ENCODE measurements around the gene ANK3. TPM values are rescaled to one million over a fixed set of nuclear protein-coding genes. Genes with fewer than 3 reads are reported as not detected.

Gene ANK3
- total RNA-seq, 1 experiment from 2014 or later: 69.6 TPM

GRCh38 chr10:60396766-60397165 is 7.1 kb upstream of the ANK3 start (continued):
- TF ChIP-seq CREB1 (CRISPR knock-in tag; IDR thresholded peaks at IDR 0.05) (no peak), NR1H2 (CRISPR knock-in tag; IDR thresholded peaks at IDR 0.05) (no peak), CREM (CRISPR knock-in tag; IDR thresholded peaks at IDR 0.05) (no peak), MLX (CRISPR knock-in tag; IDR thresholded peaks at IDR 0.05) (no peak), FOXK1 (CRISPR knock-in tag; IDR thresholded peaks at IDR 0.05) (no peak)

GRCh38 chr10:60395711-60396110 is 6.0 kb upstream of the ANK3 start:
- POLR2A ChIA-PET: no interaction called here
- no peak for DNase-seq (ENCODE audit: low spot score)
- H3K27ac Mint-ChIP-seq: no peak overlapping the region; the same call in 1 of the 2 replicates
- TF ChIP-seq AFF4 (CRISPR knock-in tag; IDR thresholded peaks at IDR 0.05; ENCODE audit: borderline replicate concordance) (no peak), ZMAT4 (CRISPR knock-in tag; IDR thresholded peaks at IDR 0.05) (no peak), FOXP1 (CRISPR knock-in tag; IDR thresholded peaks at IDR 0.05; ENCODE audit: borderline replicate concordance) (no peak), KAT7 (CRISPR knock-in tag; IDR thresholded peaks at IDR 0.05; ENCODE audit: borderline replicate concordance) (no peak), MYBL2 (CRISPR knock-in tag; IDR thresholded peaks at IDR 0.05) (no peak), NR3C1 (CRISPR knock-in tag; conservative IDR thresholded peaks at IDR 0.05; ENCODE audit: low read depth) (no peak), JAZF1 (CRISPR knock-in tag; IDR thresholded peaks at IDR 0.05) (no peak), HMGXB4 (CRISPR knock-in tag; IDR thresholded peaks at IDR 0.05) (no peak), FOXP4 (CRISPR knock-in tag; IDR thresholded peaks at IDR 0.05) (no peak), FOXJ3 (CRISPR knock-in tag; IDR thresholded peaks at IDR 0.05; ENCODE audit: borderline replicate concordance) (no peak), TEAD1 (CRISPR knock-in tag; IDR thresholded peaks at IDR 0.05) (no peak), ETV6 (CRISPR knock-in tag; IDR thresholded peaks at IDR 0.05) (no peak), GTF2I (CRISPR knock-in tag; conservative IDR thresholded peaks at IDR 0.05) (no peak), IRF1 (CRISPR knock-in tag; IDR thresholded peaks at IDR 0.05) (no peak), CDX4 (CRISPR knock-in tag; IDR thresholded peaks at IDR 0.05; ENCODE audit: borderline replicate concordance) (no peak), ZNF219 (CRISPR knock-in tag; IDR thresholded peaks at IDR 0.05; ENCODE audit: borderline replicate concordance) (no peak), ZNF512 (CRISPR knock-in tag; IDR thresholded peaks at IDR 0.05; ENCODE audit: borderline replicate concordance) (no peak), ESRRA (CRISPR knock-in tag; IDR thresholded peaks at IDR 0.05; ENCODE audit: borderline replicate concordance) (no peak)

More at GRCh38 chr10:60395711-60396110, 6.0 kb upstream of the ANK3 start:
- Mint-ChIP-seq H3K27me3 (ENCODE audit: low read depth) (no peaks in the 10 kb centered on the region), H3K36me3 (no peaks in the 10 kb centered on the region), H3K4me3 (no peak overlapping the region), H3K4me1 (peaks cover 10% of the 10 kb centered on the region), H3K9me3 (no peaks in the 10 kb centered on the region)
- ATAC-seq: no peak
- CTCF ChIA-PET: interaction anchor here (1.0 kb wide), 1 partner anchor 60 kb away, joined by 3 read pairs; no protein-coding TSS in a partner anchor

All from WTC11 (cell line).